ENCODE results near the gene CCDC40. TPM values are rescaled to one million over a fixed set of nuclear protein-coding genes. Genes with fewer than 3 reads are reported as not detected.
"Not testable (repeated sequence)": the region's sequence is repeated elsewhere in the genome, so short reads cannot be mapped to it uniquely, and the experiment has no call there.

CCDC40 gene
- total RNA-seq, 1 experiment from 2014 or later = 0.59 TPM

DNA sequence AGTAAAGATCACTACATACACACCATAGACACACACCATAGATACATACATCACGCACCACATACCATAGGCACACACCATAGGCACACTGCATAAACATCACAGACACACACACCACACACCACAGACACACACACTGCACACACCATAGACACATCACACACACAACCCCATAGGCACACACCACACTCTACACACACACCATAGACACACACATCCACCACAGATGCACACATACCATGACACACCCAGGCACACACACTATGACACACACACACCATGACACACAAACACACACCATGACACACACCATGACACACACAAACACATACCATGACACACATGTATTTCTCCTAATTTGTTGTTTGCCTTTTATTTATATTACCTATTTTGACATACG lies 14.8 kb upstream of the CCDC40 start:
- no peak for DNase-seq (ENCODE audit: low spot score)

DNA sequence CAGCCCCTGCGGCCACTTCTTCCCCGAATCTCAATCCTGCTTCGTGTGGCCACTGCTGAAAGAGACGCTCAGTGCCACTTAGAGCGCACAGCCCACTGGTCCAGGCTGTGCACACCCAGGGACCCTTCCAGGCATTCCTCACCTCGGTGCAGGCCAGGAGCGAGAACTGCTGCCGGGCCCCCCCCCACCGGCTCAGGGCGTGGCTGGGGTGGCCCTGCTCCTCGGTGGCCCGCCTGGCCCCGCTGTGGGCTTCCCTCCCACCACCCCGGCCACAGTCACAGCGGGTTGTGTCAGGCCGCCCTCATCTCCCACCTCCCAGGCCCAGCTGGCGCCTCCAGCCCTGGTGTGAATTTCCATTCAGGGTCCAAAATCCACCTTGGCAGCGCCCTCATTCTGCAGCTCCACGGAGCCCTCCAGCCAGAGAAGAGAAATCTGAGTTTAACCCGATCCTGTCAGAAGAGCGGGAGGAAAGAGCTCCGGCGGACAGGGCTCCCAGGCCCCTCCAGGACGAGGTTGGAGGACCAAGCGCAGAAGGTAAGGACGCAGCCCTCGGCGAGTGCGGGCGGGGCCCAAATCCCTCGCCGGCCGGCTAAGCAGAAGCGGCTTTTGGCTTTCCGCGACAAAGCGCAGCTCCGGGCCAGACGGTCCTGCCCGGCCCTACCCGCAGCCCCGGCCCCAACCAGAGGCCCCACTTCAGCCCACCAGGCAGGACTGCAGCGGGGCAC lies 12.8 kb upstream of the CCDC40 start:
- DNase-seq (ENCODE audit: low spot score) = no peak

DNA sequence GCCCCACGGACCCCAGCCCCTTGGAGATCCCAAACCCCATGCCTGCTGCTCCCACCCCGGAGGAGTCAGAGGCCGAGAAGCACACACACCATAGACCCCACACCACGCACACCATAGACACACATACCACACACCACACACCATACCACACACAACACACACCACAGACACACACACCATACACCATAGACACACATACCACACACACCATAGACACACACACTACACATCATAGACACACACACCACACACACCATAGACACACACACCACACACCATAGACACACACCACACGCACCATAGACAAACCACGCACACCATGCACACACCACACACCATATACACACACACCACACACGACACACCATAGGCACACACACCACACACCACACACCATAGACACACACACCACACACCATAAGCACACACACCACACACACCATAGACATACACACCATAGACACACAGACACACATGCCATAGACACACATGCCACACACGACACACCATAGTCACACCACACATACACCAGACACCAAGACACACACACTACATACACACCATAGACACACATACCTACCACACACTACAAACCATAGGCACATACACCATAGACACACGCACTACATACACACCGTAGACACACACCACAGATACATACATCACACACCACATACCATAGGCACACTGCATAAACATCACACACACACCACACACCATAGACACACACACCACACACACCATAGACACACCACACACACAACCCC lies 12.1 kb upstream of the CCDC40 start:
- DNase-seq (ENCODE audit: low spot score) = no peak

DNA sequence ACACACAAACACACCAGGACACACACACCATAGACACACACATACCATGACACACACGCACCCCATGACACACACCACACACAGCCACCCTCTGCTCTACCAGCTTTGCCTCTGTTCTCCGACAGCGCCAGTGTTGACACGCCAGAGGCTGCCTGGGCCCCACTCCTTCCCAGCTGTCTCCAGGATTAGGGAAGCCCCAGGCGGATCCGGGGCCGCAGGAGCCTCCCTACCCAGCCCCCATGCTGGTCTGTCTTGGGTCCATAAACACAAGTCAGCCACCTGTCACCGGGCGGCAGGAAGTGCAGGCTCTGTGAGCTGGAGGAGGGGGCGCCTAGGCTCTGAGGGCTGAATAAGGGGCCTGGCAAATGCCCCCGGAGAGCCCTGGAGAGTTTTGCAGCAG lies 11.3 kb upstream of the CCDC40 start:
- no peak for DNase-seq (ENCODE audit: low spot score)

DNA sequence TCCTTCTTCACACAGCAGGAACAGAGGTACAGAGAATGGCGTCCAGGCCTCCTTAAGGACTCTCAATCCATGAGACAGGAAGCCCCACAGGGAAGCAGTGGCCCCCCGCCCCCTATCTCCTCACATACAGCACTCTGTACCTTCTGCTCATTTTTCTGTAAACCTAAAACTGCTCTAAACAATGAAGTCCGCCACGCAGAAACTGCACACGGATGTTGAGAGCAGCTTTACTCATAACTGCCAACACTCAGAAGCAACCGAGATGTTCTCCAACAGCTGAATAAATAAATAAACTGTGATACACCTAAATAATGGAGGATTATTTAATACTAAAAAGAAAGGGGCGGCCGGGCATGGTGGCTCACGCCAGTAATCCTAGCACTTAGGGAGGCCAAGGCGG lies 10.6 kb upstream of the CCDC40 start:
- DNase-seq (ENCODE audit: low spot score) = no peak

DNA sequence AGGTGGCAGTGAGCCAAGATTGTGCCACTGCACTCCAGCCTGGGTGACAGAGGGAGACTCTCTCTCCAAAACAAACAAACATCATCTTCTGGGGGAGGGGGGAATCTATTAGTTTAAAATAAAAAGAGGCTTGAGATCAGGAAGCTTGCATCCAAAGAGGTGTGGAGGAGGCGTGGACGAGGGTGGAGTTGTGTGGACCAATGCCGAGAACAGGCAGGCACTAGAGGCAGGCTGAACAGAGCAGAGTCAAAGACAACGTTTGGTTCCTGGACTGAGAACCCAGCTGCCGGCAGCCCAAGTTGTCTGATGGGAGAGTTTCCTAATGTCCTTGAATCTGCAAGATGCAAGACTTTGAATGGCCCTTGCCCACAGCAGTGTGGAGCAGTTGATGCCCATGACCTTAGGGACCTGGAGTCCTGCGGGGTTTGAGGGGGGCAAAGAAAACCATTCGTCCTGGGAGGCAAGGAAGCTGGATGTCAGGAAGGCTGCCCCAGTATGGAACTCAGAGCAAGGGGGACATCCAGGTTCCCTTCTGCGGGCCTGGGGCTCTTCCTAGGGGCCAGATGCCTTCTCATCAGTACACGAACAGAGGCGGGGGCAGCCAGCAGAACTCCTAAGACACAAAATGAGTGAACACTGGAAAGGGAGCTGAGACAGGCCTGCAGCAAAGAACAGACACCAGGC lies 9.9 kb upstream of the CCDC40 start:
- no peak for DNase-seq (ENCODE audit: low spot score)

DNA sequence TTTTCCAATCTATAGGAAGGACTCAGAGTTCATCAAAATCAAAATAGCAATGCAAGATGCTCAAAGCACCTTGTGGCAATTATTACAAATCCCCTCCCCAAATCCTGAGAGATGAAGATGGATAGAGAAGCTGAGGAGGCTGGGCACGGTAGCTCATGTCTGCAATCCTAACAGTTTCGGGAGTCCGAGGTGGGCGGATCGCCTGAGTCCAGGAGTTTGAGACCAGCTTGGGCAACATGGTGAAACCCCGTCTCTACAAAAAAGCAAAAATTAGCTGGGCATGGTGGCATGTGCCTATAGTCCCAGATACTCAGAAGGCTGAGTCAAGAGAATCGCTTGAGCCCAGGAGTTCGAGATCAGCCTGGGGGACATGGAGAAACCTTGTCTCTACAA lies 9.4 kb upstream of the CCDC40 start:
- DNase-seq (ENCODE audit: low spot score) = no peak

DNA sequence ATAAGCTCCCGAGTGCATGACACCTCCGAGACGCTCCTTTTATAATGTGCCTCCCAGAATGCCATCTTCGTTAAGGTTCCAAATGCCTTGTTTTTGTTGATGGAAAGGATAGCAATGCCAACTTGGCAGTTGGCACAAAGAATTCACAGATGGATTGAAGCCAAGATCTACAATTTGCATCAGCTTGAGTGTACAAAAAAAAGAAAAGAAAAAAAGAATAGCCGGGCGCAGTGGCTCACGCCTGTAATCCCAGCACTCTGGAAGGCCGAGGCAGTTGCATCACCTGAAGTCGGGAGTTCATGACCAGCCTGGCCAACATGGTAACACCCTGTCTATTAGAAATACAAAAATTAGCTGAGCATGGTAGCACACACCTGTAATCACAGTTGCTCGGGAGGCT lies 8.4 kb upstream of the CCDC40 start:
- no peak for DNase-seq (ENCODE audit: low spot score)

DNA sequence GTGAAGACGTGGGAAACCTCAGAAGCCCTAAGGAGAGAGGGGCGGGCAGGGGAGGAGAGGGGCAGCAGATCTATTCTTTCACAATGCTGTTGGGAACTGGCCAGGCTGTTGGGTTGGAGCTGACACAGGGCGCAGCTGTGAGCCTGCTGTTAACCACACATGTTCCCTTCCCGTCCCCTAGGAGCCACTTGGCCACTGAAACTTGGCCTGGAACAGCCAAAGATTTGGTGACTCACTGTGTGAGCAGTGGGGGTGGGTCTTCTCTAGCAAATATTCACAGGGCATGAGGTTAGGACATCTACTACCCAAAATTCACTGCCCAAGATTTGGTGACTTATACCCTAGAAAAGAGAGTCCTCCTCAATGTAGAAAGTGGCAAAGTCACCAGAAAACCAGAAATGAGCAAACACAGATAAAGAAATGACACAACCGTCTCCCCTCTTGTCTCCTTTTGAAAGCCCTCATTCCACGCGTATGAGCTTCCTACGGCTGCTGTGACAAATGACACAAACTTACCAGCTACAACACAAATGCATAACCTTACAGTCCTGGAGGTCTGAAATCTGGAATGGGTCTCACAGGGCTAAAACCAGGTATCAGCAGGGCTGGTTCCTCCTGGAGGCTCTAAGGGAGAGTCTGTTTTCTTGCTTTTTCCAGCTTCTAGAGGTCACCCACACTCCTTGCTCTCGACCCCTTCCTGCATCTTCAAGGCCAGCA lies 7.0 kb upstream of the CCDC40 start:
- peak; percentile 69 for DNase-seq (ENCODE audit: low spot score)

DNA sequence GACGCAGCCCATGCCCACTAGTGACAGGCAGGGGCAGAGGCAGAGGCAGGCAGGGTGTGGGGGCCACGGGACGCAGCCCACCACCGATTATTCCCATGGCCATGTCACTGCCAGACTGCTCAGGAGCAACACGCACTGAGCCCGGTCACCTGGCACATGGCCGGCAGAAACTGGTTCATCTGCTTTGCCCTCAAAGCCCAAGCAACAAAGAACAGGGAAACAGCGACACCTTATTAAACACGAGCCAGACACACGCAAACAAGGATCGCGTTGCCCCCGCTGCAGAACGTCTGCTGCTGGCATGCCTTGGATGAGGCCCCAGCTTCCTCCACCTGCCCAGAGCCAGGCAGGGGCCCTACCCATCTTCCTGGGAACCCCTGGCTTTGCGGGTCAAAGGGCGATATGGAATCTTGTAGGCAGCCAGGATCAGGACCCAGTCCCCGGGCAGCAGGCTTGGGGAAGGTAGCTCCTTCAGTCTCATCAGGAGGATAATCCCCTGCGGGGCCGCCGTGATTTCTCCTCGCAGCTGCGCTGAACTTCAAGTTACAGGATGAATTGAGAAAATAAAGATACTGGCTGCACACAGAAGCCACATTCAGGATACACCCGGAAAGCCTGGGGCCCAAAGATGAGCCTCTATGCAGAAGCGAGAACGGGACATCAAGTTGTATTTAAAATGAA lies 5.6 kb upstream of the CCDC40 start:
- no peak for DNase-seq (ENCODE audit: low spot score)

DNA sequence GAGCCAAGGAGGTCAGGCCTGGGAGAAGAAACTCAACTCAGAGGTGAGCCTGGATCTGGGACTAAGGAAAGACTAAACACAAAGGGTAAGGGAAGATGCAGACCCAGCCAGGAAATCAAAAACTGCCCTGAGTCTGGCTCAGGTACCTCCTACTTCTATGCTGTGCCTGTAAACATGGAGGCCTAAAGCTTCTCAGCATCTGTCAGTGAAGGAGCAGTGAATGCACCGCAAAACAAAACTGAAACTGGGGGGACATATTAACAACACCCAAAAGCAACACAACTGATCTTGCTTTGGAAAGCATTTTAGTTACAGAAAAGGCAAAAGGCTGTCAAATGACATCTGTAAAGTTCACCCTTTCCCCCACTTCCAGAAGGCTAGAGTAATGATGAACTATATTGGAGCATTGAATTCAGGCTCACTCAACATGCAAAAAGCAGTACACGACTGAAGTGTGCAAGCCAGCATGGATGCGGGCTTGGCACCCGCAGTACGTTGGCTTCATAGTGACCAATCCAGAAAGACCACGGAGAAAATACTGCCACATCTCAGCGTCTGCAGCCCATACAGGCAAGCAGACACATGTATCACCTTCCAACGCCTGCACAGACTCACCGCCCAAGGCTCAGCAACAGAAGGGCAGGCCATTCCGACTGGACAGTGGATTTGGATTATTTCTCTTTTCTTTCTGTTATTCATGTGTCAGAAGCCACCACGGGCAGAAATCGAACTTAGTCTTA lies 4.6 kb upstream of the CCDC40 start:
- DNase-seq (ENCODE audit: low spot score) = no peak

DNA sequence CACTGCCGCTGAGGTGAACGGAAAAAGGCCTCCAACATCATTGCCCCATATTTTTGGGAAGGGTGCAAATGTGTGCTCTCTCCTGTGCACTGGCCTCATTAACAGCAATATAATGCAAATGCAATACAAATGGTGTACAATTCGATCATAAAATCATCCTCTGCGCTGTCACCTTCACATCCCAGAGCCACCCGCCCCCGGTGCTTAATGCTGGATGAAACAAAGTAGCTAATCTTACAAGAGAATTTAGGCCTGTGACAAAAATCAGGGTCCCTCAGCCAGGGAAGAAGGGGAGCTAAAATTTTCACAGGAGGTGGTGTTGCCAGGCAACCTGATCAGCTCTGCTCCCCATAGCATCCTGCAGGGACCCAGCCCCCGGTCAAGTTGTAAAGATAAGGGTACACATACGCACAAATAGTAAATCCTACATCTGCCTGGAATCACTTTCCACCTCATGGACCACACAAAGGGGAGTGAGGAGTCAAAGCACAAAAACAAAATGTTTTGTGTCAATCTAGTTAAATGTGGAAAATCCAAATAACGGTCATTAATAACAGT lies 3.7 kb upstream of the CCDC40 start:
- no peak for DNase-seq (ENCODE audit: low spot score)

DNA sequence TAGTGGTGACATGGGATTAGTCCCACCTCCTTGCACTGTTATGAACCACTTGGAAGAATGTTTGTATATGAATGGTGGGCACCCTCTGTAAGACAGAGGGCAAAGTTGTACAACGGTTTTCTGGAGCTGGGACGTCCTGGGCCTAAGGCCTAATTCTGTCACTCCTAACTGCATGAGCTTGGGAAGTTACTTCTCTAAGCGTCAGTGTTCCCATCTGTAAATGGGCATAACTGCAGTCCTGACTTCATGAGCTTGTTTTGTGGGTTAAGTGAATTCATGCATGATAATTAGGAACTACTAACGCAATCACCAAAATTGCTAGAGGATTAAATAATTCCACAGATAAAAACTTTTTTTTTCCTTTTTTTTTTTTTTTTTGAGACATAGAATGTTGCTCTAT lies 2.6 kb upstream of the CCDC40 start:
- no peak for DNase-seq (ENCODE audit: low spot score)

DNA sequence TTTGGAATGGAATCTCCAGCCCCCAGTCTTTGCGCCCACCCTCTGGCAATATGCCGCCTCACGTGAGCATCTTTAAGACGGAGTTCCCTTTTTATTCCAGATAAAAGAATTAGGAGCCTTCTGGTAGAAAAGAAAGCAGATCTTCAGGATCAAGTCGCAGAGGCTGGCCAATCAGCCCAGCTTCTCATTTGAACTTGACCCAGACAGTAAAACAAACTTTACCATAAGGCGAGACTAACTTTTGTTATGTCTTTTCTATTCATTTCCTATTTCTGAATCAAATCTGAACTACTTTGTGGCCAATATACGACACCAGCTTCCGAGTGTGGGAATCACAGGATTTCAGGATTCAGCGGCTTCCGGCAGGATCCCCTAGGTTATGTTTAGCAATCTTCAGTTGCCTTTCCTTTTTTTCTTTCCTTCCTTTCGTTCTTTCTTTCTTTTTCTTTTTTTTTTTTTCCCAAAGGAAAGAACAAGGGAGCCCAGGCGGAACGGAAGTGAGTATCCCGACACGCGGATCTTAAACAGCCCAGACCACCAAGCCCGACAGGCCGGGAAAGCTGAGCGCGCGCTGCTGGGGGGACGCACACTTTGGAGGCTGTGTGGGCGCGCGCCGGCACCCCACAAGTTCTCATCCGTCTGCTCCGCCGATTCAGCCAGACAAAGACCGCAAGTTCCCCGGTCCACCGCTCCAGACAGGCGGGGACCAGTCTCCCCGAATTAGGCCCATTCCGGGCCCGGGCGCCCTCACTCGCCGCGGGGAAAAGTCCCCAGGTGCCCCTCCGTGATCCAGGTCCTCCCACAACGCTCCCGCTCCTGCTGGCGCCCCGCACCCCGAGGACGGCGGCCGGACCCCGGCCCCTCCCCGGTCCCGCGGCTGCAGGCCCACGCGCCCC lies 1.4 kb upstream of the CCDC40 start:
- DNase-seq (ENCODE audit: low spot score) = peak; percentile 20

DNA sequence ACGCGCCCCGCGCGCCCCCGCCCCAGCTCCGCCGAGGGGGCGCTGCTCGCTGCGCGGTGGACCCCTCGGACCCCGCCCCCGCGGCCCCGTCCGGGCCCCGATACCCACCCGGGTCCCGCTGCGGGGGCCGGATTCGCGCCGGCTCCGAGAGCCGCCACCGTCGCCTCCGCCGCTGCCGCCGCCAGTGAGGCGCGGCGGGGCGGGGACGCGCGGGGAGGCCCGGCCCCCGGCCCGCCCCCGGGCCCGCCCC lies 830 bp upstream of the CCDC40 start, which contains the start of gene TBC1D16:
TBC1D16 (minus strand) TSS at position 186 of the 250 bp plus-strand sequence. CDS start 22,325 bp downstream, outside the sequence.
- no peak for DNase-seq (ENCODE audit: low spot score)

DNA sequence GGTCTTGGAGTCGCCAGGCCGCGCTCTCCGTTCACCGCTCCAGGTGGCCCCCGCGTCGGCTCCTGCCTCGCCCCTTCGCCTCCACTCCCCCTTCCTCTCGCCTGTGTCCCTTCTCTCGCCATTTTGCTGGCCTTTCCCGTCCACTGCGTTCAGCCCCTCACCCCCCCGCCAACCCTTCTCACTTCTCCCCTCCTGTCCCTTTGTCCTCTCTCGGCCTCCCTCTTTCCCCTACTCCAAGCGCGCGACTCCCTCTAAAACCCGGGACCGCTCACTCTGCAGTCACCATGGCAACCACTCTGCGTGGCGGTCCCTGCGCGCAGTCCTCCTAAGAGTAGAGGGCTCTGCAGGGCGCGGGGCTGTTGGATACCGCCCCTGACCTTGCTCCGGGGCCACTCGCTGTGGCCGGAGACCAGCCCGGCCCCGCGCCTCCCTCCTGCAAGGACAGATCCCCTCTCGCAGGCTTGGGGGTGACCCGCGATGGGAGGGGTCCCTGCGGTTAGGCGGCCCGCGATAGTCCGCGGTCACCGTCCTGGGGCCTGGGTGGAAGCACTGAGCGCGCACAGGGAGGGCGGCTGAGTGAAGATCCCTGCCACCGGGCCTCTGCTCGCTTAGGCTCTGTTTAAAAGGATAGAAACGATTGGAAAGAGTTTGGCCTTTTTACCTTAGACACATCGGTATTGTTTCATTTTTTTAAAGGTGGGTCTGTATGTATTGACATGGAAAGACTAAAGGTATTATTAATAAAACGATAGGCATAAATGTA lies 454 bp downstream of the CCDC40 start:
- DNase-seq (ENCODE audit: low spot score) = peak; percentile 34

DNA sequence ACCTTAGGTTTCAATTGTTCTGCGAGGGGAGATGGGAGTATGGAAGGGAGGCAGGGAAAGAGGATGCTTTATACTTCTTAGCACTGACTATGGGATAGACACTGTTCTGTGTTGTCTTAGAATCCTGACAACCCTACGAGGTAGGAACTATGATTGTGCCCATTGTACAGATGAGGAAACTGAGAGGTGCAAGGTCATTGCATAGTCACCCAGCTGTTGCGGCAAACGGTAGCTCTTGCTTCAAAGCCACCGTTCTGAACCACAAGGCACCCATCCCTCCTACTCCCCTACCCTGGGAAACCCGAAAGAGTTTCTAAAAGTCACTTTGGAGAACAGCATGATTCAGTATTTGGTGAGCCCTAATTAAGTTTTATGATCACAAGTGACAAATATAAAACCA lies 7.5 kb downstream of the CCDC40 start:
- DNase-seq (ENCODE audit: low spot score) = no peak

DNA sequence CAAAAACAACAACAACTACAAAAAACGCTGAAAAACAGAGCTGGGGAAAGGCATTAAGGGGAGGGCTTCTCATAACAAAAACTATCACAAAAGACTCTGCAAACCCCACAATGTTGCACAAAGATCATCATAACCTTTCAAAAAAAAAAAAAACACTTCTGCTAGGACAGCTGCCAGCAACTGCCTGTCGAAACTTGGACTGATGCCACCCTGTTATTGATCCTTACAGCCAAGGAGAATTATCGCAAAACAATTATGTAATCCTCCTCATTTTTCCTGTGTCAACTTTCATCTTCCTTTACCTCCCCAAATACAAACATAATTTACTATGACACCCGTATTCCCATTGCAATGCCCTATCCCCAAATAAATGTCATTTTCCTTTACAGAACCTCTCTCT lies 9.3 kb downstream of the CCDC40 start:
- no peak for DNase-seq (ENCODE audit: low spot score)

DNA sequence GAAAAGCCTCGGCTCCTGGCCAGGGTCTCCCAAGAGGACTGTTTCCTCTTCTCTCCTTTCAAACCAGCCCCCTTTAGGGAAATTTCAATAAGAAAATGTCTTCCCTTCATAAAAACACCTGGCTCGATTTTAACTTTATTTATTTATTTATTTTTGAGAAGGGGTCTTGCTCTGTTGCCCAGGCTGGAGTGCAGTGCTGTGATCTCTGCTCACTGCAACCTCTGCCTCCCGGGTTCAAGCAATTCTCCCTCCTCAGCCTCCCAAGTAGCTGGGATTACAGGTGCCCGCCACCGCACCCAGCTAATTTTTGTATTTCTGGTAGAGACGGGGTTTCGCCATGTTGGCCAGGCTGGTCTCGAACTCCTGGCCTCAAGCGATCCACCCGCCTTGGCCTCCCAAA lies 10.3 kb downstream of the CCDC40 start:
- DNase-seq (ENCODE audit: low spot score) = not testable (repeated sequence)
